BE2C (cell line): ENCODE measurements around the gene GPR35.

ENCODE experiments used
- DNase-seq: peaks from one replicate; pipeline ENCODE4 v3.0.0-alpha.2; 2020
- H3K27me3 ChIP-seq: fragments of 250-450 bp; sonication (Bioruptor Pico); 2 replicates; pipeline ENCODE4 v1.5.1; 2020; ENCODE audit warnings: mild to moderate bottlenecking
- H3K36me3 ChIP-seq: fragments of 250-450 bp; sonication (Bioruptor Pico); 2 replicates; pipeline ENCODE4 v1.5.1; 2020; ENCODE audit warnings: mild to moderate bottlenecking
- H3K4me1 ChIP-seq: fragments of 250-450 bp; sonication (Bioruptor Pico); 2 replicates; pipeline ENCODE4 v1.5.1; 2020
- H3K4me3 ChIP-seq: 2 replicates; pipeline ENCODE4 v1.5.1; 2011; ENCODE audit warnings: low read depth, low read length
- H3K9me3 ChIP-seq: fragments of 250-450 bp; sonication (Bioruptor Pico); 2 replicates; pipeline ENCODE4 v1.5.1; 2020
- TF ChIP-seq, protein P1 (sequence below): IDR thresholded peaks from 2 replicates; pipeline ENCODE4 v1.5.1; 2012; ENCODE audit warnings: mild to moderate bottlenecking, low read depth, low read length

The GPR35 gene

DNA sequence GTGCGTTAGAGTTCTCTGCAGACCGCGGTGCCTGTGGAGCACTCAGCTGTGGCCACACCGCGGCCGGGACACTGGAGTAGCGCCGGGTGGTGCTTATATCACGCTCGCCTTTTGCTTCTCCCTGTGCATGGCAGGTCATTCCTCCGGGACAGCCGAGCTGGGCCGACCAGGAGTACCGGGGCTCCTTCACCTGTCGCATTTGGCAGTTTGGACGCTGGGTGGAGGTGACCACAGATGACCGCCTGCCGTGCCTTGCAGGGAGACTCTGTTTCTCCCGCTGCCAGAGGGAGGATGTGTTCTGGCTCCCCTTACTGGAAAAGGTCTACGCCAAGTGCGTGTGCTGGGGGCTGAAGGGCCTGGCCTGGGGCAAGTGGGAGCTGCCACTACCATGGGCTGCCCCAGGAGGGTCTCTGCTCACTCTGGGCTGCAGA lies 34.6 kb upstream of the GPR35 start:
- no peaks in the 10 kb centered on the region for H3K4me1 ChIP-seq
- no peak overlapping the region for H3K4me3 ChIP-seq
- TF ChIP-seq, protein P1, sequence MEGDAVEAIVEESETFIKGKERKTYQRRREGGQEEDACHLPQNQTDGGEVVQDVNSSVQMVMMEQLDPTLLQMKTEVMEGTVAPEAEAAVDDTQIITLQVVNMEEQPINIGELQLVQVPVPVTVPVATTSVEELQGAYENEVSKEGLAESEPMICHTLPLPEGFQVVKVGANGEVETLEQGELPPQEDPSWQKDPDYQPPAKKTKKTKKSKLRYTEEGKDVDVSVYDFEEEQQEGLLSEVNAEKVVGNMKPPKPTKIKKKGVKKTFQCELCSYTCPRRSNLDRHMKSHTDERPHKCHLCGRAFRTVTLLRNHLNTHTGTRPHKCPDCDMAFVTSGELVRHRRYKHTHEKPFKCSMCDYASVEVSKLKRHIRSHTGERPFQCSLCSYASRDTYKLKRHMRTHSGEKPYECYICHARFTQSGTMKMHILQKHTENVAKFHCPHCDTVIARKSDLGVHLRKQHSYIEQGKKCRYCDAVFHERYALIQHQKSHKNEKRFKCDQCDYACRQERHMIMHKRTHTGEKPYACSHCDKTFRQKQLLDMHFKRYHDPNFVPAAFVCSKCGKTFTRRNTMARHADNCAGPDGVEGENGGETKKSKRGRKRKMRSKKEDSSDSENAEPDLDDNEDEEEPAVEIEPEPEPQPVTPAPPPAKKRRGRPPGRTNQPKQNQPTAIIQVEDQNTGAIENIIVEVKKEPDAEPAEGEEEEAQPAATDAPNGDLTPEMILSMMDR: no peak
- no peaks in the 10 kb centered on the region for H3K9me3 ChIP-seq
- H3K27me3 ChIP-seq: no peaks in the 10 kb centered on the region
- H3K36me3 ChIP-seq: peaks cover 13% of the 10 kb centered on the region
- peak; percentile 5 for DNase-seq

DNA sequence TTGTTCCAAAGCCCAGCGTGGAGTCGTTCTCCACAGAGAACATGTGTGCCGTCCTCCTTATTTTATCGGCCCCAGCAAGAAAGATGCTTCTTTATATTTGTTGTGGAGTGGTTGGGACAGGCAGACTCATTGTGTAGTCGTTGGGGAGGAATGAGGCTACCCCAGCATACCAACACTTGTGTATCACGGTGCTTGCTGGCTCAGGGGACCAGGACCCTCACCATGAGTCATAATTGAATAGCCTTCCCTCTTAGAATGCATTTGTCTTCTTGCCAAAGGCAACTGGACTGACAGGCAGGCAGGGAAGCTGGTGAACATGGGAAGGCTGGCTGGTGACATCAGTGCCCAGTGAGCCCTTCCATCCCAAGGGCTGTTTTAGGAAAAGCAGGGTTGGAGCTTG lies 34.1 kb upstream of the GPR35 start:
- no peaks in the 10 kb centered on the region for H3K4me1 ChIP-seq
- H3K9me3 ChIP-seq: no peaks in the 10 kb centered on the region
- TF ChIP-seq, protein P1: no peak
- peaks cover 16% of the 10 kb centered on the region for H3K36me3 ChIP-seq
- H3K4me3 ChIP-seq: no peak overlapping the region
- H3K27me3 ChIP-seq: no peaks in the 10 kb centered on the region
- no peak for DNase-seq

DNA sequence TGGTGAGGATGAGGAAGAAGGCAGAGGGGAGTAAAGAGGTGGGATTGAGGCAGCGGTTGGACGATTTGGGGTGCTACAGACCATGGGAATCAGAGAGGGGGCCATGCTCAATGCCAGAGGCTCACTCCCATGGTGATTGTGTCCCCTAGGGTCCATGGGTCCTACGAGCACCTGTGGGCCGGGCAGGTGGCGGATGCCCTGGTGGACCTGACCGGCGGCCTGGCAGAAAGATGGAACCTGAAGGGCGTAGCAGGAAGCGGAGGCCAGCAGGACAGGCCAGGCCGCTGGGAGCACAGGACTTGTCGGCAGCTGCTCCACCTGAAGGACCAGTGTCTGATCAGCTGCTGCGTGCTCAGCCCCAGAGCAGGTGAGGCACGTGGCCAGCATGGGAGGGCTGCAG lies 33.5 kb upstream of the GPR35 start:
- no peak overlapping the region for H3K4me3 ChIP-seq
- H3K27me3 ChIP-seq: no peaks in the 10 kb centered on the region
- TF ChIP-seq, protein P1: no peak
- peaks cover 16% of the 10 kb centered on the region for H3K36me3 ChIP-seq
- H3K9me3 ChIP-seq: no peaks in the 10 kb centered on the region
- DNase-seq: no peak
- no peaks in the 10 kb centered on the region for H3K4me1 ChIP-seq

DNA sequence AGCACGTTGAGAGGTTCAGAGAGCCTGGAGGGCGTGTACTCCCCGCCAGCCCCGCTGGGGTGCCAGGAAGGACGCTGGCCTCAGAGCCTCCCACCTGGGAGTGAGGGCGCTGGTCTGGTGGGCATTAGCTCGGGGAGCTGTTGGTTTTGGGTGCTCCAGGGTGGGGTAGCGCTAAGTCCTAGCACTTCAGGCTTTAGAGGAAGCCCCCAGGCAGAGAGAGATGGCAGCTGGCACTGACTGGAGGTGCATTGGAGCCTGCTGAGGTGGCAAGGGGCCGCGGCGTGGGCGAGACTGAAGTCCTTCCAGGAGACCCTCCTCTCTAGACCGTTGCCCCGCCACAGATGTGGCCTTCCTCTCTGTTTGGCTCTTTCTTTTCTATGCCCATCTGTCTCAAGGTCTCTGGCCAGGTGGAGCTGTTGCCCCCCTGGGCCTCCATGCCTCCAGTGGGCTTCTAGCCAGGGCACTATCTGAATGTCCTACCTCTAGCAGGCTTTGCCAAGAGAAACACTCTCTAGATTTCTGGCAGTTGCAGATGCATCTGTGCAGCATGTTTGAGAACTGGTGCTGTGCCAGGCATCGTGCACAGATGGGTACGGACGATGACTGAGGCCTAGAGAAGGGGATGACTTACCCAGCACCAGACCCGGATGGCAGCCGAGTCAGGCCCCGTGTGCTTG lies 32.1 kb upstream of the GPR35 start:
- TF ChIP-seq, protein P1: no peak
- H3K36me3 ChIP-seq: peaks cover 19% of the 10 kb centered on the region

DNA sequence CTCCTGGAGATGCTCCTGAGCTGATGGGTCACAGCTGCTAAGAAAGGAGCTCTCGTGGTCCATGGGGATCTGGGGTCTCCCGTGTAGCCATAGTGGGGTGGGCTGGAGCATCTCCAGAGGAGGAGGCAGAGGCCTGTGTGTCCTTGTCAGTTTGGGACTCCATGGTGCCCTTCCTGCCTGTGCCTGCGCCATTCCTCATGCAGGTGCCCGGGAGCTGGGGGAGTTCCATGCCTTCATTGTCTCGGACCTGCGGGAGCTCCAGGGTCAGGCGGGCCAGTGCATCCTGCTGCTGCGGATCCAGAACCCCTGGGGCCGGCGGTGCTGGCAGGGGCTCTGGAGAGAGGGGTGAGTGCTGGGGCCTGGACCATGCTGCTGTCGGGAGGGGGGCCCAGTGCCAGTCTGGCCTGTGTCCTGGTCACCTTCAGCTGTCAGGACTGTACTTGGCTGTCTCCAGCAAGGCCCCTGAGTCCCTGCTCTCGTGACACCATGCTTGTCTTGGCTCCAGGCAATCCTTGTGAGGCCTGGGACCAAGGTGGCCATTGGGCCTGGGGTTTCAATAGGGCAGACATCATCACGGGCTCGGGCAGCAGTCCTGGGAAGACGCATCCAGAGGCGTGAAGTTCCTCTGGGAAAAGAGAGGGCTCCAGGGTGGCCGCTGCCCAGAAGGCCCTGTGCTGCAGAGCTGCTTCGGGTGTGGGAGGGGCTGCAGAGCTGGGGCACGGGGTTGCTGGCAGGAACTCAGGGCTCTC lies 31.4 kb upstream of the GPR35 start:
- no peaks in the 10 kb centered on the region for H3K27me3 ChIP-seq
- H3K36me3 ChIP-seq: peaks cover 19% of the 10 kb centered on the region
- peak; percentile 6 for DNase-seq
- H3K9me3 ChIP-seq: no peaks in the 10 kb centered on the region
- TF ChIP-seq, protein P1: no peak
- no peak overlapping the region for H3K4me3 ChIP-seq
- H3K4me1 ChIP-seq: no peaks in the 10 kb centered on the region

More for the DNA sequence above, 32.1 kb upstream of the GPR35 start:
- no peak overlapping the region for H3K4me3 ChIP-seq
- no peaks in the 10 kb centered on the region for H3K4me1 ChIP-seq
- H3K9me3 ChIP-seq: no peaks in the 10 kb centered on the region
- no peaks in the 10 kb centered on the region for H3K27me3 ChIP-seq
- DNase-seq: no peak
